ENCODE results near the gene PTPRT. TPM values are rescaled to one million over a fixed set of nuclear protein-coding genes. Genes with fewer than 3 reads are reported as not detected.

The PTPRT gene
- total RNA-seq, 1 experiment from 2014 or later: 0.13 TPM

DNA sequence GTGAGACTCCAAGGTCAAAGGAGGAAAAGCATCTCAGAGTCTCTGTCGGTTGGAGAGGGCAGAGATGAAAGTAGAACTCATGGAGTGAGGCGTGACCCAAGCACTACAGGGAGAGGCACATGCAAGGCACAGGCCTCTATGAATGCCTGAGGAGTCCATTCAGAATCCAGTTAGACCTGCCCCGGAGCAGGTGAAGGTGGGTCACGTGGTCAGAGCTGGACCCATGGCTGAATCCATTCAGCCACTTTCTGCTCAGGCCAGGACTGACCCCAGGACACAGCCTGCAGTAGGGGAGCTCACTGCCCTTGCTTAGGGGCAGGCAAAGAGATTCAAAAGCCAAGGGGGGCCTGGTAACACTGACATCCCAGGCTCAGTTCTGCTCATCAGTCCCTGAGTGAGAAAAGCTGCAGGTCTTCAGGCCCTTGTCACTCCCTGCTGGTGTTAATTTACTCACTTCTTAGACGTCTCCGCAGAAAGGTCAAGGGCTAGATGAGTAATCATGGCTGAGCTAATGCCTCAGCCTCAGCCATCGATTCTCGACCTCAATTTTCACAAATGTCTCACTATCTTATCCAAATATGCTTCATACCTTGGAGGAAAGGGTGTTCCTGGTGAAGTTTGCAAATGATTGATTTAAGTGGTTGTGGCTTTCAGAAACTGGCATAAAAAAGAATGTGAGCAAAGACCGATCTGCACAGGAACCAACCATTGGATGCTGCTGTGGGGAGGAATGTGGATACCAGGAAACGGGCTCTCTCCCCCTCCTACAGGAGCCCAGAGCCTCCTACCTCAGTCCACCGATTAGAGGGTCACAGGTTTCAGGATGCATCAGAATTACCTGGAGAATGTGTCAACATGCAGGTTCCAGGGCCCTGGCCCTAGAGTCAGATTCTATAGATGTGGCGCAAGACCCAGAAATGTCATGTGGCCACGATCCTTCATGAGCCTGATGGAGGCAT, 584.4 kb downstream of the PTPRT start:
- no peak overlapping the region for H2AK5ac ChIP-seq (ENCODE audit: insufficient read length, low read length)
- H4K20me1 ChIP-seq (ENCODE audit: control insufficient read depth, insufficient read depth, insufficient read length): no peaks in the 10 kb centered on the region
- H3K79me2 ChIP-seq (ENCODE audit: insufficient read depth, low read length): no peaks in the 10 kb centered on the region
- H2BK120ac ChIP-seq (ENCODE audit: low read depth, low read length, poor library complexity, severe bottlenecking): no peak overlapping the region
- no peak overlapping the region for H3K27ac ChIP-seq (ENCODE audit: insufficient read length, low read depth, low read length)
- H3K18ac ChIP-seq (ENCODE audit: insufficient read length, low read depth, low read length): no peak overlapping the region
- no peak overlapping the region for H3T11ph ChIP-seq (ENCODE audit: low read length)
- no peaks in the 10 kb centered on the region for H3K79me1 ChIP-seq (ENCODE audit: insufficient read depth, low read depth, low read length, poor library complexity, severe bottlenecking)
- H3K23me2 ChIP-seq (ENCODE audit: insufficient read length, low read depth, low read length, poor library complexity, severe bottlenecking): no peaks in the 10 kb centered on the region
- H3K56ac ChIP-seq (ENCODE audit: insufficient read length, low read depth, low read length): no peak overlapping the region
- no peaks in the 10 kb centered on the region for H3K9me3 ChIP-seq (ENCODE audit: control insufficient read depth, low read depth, low read length)
- no peak overlapping the region for H4K8ac ChIP-seq (replicated peaks; ENCODE audit: insufficient read length, low read depth, low read length)
- no peak for DNase-seq
- H2BK20ac ChIP-seq (ENCODE audit: low read depth, low read length, poor library complexity, severe bottlenecking): no peak overlapping the region
- Mint-ChIP-seq H3K27ac (no peak overlapping the region; a peak in 1 of 7 replicates), H3K9me3 (no peaks in the 10 kb centered on the region; a peak in 1 of 5 replicates), H3K27me3 (ENCODE audit: low read depth) (peaks cover 2% of the 10 kb centered on the region), H3K36me3 (ENCODE audit: insufficient read depth in 1 of 3, low read depth in 3 of 3) (no peaks in the 10 kb centered on the region), H3K4me3 (no peak overlapping the region), H3K4me1 (peaks cover 3 to 7% of the 10 kb centered on the region in 2 experiments; a peak in 2 of 4 replicates)
- TF ChIP-seq, protein P1, sequence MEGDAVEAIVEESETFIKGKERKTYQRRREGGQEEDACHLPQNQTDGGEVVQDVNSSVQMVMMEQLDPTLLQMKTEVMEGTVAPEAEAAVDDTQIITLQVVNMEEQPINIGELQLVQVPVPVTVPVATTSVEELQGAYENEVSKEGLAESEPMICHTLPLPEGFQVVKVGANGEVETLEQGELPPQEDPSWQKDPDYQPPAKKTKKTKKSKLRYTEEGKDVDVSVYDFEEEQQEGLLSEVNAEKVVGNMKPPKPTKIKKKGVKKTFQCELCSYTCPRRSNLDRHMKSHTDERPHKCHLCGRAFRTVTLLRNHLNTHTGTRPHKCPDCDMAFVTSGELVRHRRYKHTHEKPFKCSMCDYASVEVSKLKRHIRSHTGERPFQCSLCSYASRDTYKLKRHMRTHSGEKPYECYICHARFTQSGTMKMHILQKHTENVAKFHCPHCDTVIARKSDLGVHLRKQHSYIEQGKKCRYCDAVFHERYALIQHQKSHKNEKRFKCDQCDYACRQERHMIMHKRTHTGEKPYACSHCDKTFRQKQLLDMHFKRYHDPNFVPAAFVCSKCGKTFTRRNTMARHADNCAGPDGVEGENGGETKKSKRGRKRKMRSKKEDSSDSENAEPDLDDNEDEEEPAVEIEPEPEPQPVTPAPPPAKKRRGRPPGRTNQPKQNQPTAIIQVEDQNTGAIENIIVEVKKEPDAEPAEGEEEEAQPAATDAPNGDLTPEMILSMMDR (conservative IDR thresholded peaks at IDR 0.05): no peak
- H4K91ac ChIP-seq (ENCODE audit: insufficient read length, low read depth, low read length): no peak overlapping the region
- H4K5ac ChIP-seq (ENCODE audit: insufficient read length, low read depth, low read length): no peak overlapping the region
- H2BK15ac ChIP-seq (ENCODE audit: low read depth, low read length): no peak overlapping the region
- H2BK5ac ChIP-seq (ENCODE audit: insufficient read length, low read length): no peak overlapping the region
- no peak overlapping the region for H3K4ac ChIP-seq (ENCODE audit: low read depth, low read length)
- H2AFZ ChIP-seq (ENCODE audit: low read length): no peak overlapping the region
- H3K9ac ChIP-seq (ENCODE audit: extremely low read depth, insufficient read length, low read length): no peak overlapping the region
- no peaks in the 10 kb centered on the region for H3K27me3 ChIP-seq (ENCODE audit: insufficient read depth, low read length)
- no peak overlapping the region for H3K14ac ChIP-seq (ENCODE audit: insufficient read depth, low read length)
- no peak overlapping the region for H2BK12ac ChIP-seq (ENCODE audit: insufficient read length, low read depth, low read length)
- WGBS (ENCODE audit: extremely low coverage, insufficient read length, low lambda C conversion rate): no CpG with 5 or more reads among the region's 13 CpGs
- H3K4me2 ChIP-seq (ENCODE audit: insufficient read depth, insufficient read length, low read length): no peak overlapping the region
- H3K23ac ChIP-seq (ENCODE audit: insufficient read length, low read depth, low read length): no peak overlapping the region
- H3K4me1 ChIP-seq (ENCODE audit: insufficient read depth, low read length): no peaks in the 10 kb centered on the region
